HG02642 (cell line): ENCODE data around the gene ARHGEF38.
"Not testable (repeated sequence)": the region's sequence is repeated elsewhere in the genome, so short reads cannot be mapped to it uniquely, and the experiment has no call there.

Source experiments
- ATAC-seq: cut with Tn5 transposase; IDR thresholded peaks from one replicate; pipeline ENCODE4 v1.9.1; 2021; ENCODE audit warnings: mild to moderate bottlenecking; ENCODE audit not compliant: unreplicated experiment, poor library complexity

Gene ARHGEF38

DNA sequence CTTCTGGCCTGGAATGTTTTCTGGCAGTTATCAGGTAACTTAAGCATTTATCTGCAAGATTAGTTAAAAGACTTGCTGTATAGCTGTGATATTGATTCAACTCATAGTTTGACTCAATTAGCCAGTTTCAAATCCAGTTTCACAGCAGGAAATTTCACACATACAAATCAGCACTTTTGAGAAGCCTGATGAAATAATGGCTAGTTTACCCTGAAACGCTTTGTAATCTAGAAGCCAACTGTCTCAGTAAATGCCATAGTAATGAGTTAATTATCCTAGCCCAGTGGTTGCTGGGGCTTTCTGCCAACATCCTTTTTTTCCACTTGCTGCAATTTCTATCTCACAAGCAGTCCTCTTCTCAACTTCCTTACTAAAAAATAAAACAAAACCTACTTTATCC is 53.1 kb downstream of the ARHGEF38 start:
- ATAC-seq, result no peak

DNA sequence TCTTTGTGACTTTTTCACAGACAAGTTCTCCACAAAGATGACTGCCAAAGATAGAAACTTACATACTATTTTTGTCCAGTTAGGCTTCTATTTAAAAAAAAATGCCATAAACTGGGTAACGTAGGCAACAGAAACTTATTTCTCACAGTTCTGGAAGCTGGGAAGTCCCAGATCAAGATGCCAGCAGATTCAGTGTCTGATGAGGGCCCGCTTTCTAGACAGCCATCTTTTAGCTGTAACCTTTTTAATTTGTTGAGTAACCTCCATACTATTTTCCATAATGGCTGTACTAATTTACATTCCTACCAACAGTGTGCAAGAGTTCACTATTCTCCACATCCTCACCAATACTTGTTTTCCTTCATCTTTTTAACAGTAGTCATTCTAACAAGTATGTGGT is 55.5 kb downstream of the ARHGEF38 start:
- no peak for ATAC-seq

GRCh38 chr4:105609819-105610218 is 57.4 kb downstream of the ARHGEF38 start:
- not testable (repeated sequence) for ATAC-seq

DNA sequence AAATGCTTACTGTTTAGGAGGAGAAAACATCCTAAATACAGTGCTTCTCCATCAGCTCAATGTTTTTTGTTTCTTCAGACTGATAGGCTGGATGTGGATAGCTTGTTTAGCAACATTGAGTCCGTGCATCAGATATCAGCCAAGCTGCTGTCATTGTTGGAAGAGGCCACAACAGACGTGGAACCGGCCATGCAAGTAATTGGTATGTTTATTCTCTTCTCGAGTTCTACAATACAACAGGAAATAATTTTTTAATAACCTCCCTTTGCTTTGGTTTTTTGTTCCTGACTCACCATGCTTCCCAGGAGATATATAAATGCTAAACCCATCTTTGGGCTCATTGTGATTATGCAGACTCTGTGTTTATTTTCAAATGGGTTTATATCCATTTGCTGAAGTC is 60.9 kb downstream of the ARHGEF38 start:
- ATAC-seq, result no peak

DNA sequence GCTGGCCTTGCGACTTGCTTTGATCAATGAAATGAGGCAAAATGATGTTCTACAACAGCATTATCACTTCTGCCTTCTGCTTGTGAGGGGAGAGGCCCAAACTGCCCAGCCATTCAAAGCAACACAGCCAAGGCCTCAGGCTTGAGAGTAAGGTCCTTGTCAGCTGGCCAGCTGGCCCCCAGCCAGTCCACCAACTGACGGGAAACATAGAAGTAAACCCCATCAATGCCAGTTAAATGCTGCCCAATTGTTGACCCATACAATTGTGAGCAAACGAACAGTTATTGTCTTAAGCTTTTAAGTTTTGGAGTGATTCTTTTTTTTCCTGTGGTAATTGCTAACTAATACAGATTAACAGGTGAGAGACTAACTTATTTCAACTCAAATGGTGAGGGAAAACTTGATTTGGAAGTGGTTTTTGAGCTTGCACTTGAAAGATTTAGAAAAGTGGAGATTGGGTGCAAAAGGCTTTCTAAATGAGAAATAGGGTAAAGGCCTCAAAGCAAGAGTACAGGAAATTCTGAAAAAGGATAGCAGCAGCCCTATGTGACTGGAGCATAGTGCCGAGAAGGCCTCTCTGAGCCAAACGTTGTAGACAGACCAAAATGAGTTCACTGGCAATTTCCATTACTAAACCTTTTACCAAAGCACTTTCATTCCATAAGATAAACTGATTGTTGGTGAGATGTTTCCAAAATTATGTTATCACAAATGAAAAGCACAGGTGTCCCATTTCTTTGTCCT is 66.9 kb downstream of the ARHGEF38 start:
- ATAC-seq, result no peak

DNA sequence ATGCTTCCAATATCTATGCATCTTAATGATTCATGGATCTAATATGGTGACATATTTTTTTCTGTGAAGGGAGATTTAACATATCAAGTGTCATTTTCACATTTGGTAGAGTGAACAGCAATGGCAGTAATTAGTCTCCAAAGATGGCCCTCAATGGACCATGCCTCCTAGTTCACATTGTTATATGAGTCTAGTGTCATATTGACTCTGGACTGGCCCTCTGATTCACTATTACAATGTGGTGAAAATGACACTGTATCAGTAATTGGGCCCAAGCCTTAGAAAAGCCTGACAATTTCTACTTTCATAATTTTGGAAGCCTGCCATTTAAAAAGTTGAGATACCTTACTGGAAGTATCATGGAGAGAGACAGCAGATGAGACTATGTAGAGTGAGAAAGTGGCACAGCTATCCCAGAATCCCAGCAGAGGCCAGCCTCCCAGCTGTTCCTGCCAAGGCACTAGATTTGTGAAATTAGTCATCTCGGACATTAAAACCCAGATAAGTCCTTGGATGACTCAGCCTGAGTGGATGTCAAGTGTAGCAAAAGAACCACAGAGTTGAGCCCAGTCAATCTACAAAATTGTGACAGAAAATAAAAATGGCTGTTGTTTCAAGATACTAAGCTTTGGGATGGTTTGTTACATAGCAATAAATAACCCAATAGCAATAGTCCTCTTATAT is 68.4 kb downstream of the ARHGEF38 start:
- ATAC-seq, result no peak

DNA sequence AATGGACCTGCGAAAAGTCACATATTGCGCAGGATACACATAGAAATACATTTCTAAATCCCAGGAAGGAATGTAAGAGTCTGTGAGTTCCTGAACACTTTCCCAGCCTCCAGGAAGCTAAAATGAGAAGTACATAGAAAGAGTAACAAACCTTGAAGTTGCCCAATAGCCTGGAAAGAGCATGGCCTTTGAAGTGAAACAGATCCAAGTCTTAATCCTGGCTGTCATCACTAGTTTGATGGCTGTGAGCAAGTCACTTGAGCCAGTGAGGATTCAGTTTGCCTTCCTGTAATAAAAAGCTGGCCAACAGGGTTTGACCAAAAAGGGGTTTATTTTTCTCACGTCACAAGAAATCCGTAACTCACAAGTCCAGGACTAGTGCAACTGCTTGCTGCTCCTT is 69.8 kb downstream of the ARHGEF38 start:
- ATAC-seq, result no peak

DNA sequence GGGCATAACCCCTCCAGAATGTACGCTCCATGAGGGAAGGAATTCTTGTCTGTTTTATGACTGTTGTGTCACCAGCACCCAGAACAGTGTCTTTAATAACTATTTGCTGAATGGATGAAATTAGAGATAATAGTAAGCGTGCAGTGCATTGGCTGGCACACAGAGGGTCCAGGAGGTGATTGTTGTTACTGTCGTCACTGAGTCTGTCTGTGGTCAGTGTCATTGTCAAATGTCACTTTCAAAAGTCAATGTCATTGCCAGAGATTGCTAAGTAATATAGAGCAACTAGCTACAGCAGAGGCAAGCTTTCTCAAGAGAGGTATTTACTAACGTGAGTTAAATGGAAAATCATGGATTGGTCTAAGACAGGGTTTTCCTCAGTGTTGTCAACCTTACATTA is 70.7 kb downstream of the ARHGEF38 start:
- ATAC-seq, result no peak

DNA sequence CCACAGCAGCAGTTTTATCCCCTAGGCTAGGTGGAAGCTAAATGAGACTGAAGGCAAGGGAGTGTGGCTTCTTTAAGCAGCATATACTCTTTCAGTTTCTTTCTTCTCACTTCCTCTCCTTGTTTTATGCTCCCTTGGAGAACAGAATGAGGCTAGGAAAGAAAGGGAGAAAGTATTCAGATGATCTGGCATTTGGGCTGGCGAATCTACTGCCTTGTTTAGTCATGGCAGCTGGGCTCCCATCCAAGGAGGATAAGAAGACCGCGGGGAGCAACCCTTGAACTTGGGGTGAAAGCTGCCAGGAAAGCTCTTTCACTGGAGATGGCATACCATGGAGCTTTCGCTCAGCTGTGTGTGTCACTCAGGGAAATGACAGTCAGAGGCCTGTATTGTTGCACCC is 72.1 kb downstream of the ARHGEF38 start:
- peak; percentile 68 for ATAC-seq

GRCh38 chr4:105625214-105625613 is 72.8 kb downstream of the ARHGEF38 start:
- no peak for ATAC-seq

DNA sequence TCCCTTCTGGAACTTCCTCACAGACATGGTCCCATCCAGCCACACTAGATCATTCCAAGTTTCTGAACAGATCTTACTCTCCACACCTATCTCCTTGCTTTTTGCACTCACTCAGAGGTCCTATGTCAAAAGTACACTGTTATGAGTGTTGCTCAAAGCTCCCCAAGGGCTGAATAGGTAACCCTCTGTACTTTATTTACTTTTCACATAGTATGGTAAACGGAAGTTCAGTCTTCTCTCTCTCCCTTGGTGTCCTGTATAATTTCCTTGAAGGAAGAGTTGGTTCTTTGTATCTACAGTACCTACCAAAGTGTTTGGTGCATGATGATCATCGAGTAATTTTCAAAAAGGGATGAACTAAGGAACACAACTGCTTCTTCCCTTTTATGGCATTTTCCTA is 74.4 kb downstream of the ARHGEF38 start:
- no peak for ATAC-seq

DNA sequence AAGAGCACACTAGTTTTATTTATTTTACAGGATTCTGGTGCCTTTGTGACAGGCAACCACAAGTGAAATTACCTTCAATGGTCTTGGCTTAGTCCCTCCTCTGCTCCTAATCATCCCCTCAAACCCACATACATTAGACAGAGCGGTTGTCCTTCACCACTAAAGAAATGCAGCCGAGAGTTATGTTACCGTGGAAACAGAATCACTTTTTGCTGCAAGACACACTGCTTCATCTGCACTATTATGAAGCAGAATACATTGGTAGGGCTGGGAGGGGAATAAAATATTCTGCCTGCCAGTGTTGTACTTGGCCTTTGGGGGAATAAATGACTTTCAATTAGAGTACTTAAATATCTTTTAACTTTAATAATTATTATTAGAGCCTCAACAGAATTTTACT is 75.2 kb downstream of the ARHGEF38 start:
- no peak for ATAC-seq

DNA sequence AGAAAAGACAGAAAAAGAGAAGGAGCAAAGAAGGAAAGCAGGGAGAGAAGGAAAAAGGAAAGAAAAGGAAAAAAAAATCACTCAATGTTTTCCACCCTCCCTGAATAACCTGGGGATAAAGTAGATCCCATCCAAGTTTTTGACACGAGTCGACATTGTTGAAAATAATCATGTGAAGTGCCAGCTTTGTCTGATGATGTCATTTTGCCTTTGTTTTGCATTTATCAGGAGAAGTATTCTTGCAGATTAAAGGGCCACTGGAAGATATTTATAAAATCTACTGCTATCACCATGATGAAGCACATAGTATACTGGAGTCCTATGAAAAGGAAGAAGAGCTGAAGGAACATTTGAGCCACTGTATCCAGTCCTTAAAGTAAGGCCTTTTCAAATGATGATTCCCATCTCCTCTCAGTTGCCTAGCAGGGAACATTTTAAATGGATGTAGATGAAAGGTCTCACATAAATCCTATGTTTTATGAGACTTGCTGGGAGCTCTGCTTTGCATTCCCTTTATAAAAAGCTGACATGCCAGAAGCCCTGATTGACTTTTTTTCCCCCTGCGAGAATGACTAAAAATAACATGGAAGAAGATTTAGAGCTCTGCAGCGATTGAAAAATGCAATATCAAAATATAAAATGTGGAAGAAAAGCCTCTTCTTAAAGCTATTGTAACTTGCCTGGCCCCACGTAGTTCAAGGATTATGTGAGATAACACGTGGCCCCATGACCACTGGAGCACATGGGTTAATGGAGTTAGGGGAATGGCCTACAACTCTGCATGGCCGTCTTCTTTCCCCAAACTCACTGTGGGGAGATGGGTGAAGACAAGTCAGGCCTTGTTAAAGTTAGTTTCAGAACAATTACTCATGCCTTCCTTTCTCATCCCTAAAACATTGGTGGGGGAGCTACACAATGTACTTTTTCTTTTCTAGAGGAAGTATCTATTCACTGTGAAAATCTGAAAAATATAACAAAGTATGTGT is 78.5 kb downstream of the ARHGEF38 start:
- no peak for ATAC-seq

DNA sequence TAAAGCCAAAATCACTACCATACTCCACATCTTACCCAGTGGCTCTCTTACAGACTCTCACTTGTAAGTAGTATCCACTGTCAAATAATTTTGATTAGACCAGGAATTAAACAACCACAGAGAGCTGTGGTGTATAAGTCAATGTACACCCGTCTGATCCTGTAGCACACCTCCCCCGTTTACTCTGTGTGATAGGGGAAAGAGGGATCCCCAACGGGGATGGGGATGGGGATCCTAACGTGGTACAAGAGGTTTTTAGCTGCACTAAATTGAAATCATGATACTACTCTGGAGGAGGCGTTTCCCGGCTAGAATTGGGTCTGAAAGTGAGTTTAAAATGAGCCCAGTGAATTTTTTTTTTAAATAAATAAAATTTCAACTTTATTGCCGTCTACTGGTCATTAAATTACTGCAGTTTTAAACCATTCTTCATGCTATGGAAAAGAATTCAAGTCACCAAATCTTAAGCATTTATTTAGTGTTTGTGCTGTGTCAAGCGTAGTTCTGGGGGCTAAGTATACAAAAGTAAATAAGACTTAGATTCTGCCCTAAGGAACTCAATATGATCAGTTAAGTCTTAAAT is 79.5 kb downstream of the ARHGEF38 start:
- ATAC-seq, result no peak

DNA sequence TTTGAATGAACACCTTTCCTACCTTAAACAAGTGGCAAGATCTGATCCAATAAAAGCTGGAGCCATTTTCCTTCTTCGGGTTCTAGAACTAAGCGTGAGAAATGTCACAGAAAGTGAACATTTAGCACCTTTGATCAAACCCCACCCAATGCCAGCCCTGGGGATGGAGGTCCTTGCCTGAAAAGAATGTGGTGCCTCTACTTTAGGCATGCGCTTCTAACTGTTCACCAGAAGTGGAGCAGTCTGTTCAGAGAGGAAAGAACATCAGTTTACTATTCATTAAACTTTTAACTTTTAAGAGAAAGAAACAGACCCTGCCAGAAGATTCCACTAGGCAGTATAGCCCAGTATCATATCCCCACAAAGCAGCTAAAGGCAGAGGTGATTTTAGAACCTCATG is 80.2 kb downstream of the ARHGEF38 start:
- ATAC-seq, result no peak

- ATAC-seq, result no peak
These were observed 80.8 kb downstream of the ARHGEF38 start for GRCh38 chr4:105633241-105633640.

DNA sequence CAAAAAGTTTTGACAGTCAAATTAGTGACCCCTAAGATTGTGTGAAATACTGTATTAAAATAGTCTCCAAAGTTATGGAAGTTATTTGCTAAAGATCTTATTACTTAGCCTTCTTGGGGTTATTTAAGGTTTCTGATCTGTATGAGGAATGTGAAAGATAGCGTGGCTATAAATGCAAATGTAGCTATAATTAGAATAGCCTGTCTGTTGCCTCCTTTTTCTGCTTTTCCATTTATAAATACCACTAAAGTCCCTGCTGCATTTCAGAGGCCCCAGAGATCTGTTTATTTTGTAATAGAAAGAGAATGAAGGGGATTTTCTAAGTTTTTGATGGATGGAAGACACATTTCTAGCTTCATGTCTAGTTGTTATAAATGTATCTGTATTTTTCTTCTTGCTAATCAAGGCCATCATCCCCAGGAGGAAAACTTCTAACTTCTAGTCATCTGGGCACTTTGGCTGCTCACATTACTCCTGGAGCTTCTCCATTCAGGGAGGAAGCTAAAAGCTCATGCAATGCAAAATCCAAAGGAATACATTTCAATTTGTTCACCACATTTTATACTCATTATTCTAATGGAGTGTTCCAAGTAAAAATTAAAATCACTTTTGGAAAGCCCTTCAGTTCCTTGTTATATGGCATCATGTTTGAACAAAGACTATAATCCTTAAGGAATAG is 82.1 kb downstream of the ARHGEF38 start:
- ATAC-seq, result no peak

DNA sequence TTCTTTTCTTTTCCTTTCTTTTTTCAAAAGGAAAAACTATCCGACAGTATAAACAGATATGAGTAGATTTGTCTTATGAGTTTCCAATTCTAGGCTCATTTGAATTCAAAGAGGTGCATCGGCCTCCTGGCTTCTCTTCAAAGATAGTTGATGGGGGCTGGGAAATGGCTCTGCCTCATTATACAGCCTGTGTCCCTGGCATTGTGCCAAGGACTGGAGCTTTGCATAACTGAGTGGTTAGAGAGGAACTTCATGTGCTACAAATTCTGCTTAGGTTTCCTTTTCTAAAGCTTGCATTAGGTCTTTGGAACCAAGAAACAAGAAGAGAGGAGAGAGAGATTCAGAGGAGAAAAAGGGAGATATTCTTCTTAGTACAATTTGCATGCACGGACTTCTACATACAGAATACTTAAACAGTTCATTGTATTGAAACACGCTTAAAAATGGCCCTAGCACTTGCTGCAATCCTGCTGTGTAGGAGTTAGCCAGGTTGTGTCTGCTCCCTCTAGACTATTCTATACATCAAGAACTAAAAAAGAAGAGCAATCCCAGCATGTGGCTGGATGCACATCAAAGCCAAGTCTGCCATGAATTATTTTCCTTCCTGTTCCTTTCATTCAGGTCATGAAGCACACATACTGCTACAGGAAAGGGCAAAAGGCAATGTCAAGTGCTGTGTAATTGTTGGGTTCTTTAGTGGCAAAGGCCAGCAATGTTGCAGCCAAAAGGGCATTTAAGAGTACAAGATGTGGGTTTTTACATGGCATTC is 85.2 kb downstream of the ARHGEF38 start:
- peak; percentile 92 for ATAC-seq

DNA sequence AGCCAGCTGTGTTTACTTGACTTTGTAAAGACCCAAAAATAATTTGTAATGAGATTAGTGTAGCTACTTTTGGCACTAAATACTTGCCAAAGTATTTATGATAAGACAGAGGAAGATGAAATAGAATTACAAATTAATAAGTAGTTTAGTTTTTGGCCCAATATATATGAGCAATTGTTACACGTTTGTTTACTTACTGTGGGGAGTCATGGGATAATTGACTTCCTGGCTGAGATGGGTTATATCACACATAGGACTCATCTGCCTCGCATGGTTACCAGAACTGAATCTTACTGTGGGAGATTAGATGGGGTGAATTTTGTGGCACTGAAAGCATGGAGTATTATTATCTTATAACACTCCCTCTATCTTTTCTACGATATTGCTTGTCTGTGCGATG is 89.4 kb downstream of the ARHGEF38 start:
- ATAC-seq, result no peak
